Measurements from ENCODE around the gene CORO7. TPM values are rescaled to one million over a fixed set of nuclear protein-coding genes. Genes with fewer than 3 reads are reported as not detected.
"Not testable (repeated sequence)": the region's sequence is repeated elsewhere in the genome, so short reads cannot be mapped to it uniquely, and the experiment has no call there.

Gene CORO7
- polyA plus RNA-seq, 1 donor from 2014 or later: 57.6 TPM

GRCh38 chr16:4333714-4334113 is 82.7 kb downstream of the CORO7 start:
- not testable (repeated sequence) for H3K9me3 ChIP-seq (ENCODE audit: low read length); H3K27me3 ChIP-seq (ENCODE audit: insufficient read depth, low read depth, low read length); H4K20me1 ChIP-seq (ENCODE audit: insufficient read depth); H3F3A ChIP-seq (ENCODE audit: insufficient read depth, low read length, poor library complexity, severe bottlenecking); H3K4me2 ChIP-seq (ENCODE audit: low read length); H3K36me3 ChIP-seq (ENCODE audit: insufficient read depth, low read length); H2AFZ ChIP-seq (ENCODE audit: low read depth, low read length); H3K4me3 ChIP-seq (ENCODE audit: low read length); H3K9ac ChIP-seq (ENCODE audit: low read length); H3K9me2 ChIP-seq (ENCODE audit: insufficient read depth, low read length); H3K27ac ChIP-seq (ENCODE audit: low read length)
- peaks cover 18% of the 10 kb centered on the region for H3K79me2 ChIP-seq (replicated peaks; ENCODE audit: insufficient read depth, low read length)

GRCh38 chr16:4333308-4333638 is 83.1 kb downstream of the CORO7 start:
- H3K79me2 ChIP-seq (replicated peaks; ENCODE audit: insufficient read depth, low read length): peaks cover 22% of the 10 kb centered on the region
- no peaks in the 10 kb centered on the region for H3K9me2 ChIP-seq (ENCODE audit: insufficient read depth, low read length)
- no peak overlapping the region for H3K27ac ChIP-seq (ENCODE audit: low read length)
- H4K20me1 ChIP-seq (ENCODE audit: insufficient read depth): no peaks in the 10 kb centered on the region
- H3K4me2 ChIP-seq (ENCODE audit: low read length): no peak overlapping the region
- TF ChIP-seq CTCF (IDR thresholded peaks at IDR 0.05; ENCODE audit: poor library complexity, severe bottlenecking) (no peak), EP300 (conservative IDR thresholded peaks at IDR 0.05; ENCODE audit: poor library complexity, severe bottlenecking) (no peak), MXI1 (conservative IDR thresholded peaks at IDR 0.05; ENCODE audit: poor library complexity, severe bottlenecking) (no peak), TAF1 (IDR thresholded peaks at IDR 0.05; ENCODE audit: low read depth) (no peak), RAD21 (conservative IDR thresholded peaks at IDR 0.05) (no peak), REST (IDR thresholded peaks at IDR 0.05; ENCODE audit: borderline replicate concordance) (no peak), EZH2 (IDR thresholded peaks at IDR 0.05; ENCODE audit: borderline replicate concordance, insufficient read depth, low read length, poor library complexity, severe bottlenecking) (no peak), POLR2AphosphoS5 (IDR thresholded peaks at IDR 0.05) (no peak), SMC3 (conservative IDR thresholded peaks at IDR 0.05; ENCODE audit: poor library complexity) (no peak)
- no peak overlapping the region for H2AFZ ChIP-seq (ENCODE audit: low read depth, low read length)
- no peak overlapping the region for H3K4me3 ChIP-seq (ENCODE audit: low read length)
- H3F3A ChIP-seq (ENCODE audit: insufficient read depth, low read length, poor library complexity, severe bottlenecking): no peaks in the 10 kb centered on the region
- no peaks in the 10 kb centered on the region for H3K9me3 ChIP-seq (ENCODE audit: low read length)
- H3K9ac ChIP-seq (ENCODE audit: low read length): no peak overlapping the region
- H3K36me3 ChIP-seq (ENCODE audit: insufficient read depth, low read length): no peaks in the 10 kb centered on the region
- H3K27me3 ChIP-seq (ENCODE audit: insufficient read depth, low read depth, low read length): no peaks in the 10 kb centered on the region

GRCh38 chr16:4332623-4333307 is 83.6 kb downstream of the CORO7 start:
- H3K9ac ChIP-seq (ENCODE audit: low read length): no peak overlapping the region
- no peaks in the 10 kb centered on the region for H4K20me1 ChIP-seq (ENCODE audit: insufficient read depth)
- no peaks in the 10 kb centered on the region for H3K9me2 ChIP-seq (ENCODE audit: insufficient read depth, low read length)
- peaks cover 27% of the 10 kb centered on the region for H3K79me2 ChIP-seq (replicated peaks; ENCODE audit: insufficient read depth, low read length)
- H2AFZ ChIP-seq (ENCODE audit: low read depth, low read length): no peak overlapping the region
- no peaks in the 10 kb centered on the region for H3K9me3 ChIP-seq (ENCODE audit: low read length)
- TF ChIP-seq EZH2 (IDR thresholded peaks at IDR 0.05; ENCODE audit: borderline replicate concordance, insufficient read depth, low read length, poor library complexity, severe bottlenecking): no peak
- no peak for TF ChIP-seq SMC3 (conservative IDR thresholded peaks at IDR 0.05; ENCODE audit: poor library complexity)
- no peak for TF ChIP-seq CTCF (IDR thresholded peaks at IDR 0.05; ENCODE audit: poor library complexity, severe bottlenecking)
- no peak for TF ChIP-seq RAD21 (conservative IDR thresholded peaks at IDR 0.05)
- no peaks in the 10 kb centered on the region for H3K36me3 ChIP-seq (ENCODE audit: insufficient read depth, low read length)
- H3K27me3 ChIP-seq (ENCODE audit: insufficient read depth, low read depth, low read length): no peaks in the 10 kb centered on the region
- no peaks in the 10 kb centered on the region for H3F3A ChIP-seq (ENCODE audit: insufficient read depth, low read length, poor library complexity, severe bottlenecking)
- no peak overlapping the region for H3K4me2 ChIP-seq (ENCODE audit: low read length)
- H3K27ac ChIP-seq (ENCODE audit: low read length): no peak overlapping the region
- no peak overlapping the region for H3K4me3 ChIP-seq (ENCODE audit: low read length)

Data from neural cell (in vitro differentiated cells).